Epithelial cell of esophagus (primary cell): ENCODE measurements around the gene CACNA2D4.

ENCODE experiments used
- DNase-seq: peaks from one replicate; pipeline ENCODE4 v3.0.0; 2010; ENCODE audit warnings: low read depth
- H3K4me3 ChIP-seq: 2 replicates; pipeline ENCODE4 v1.5.1; 2011; ENCODE audit warnings: mild to moderate bottlenecking, low read length, control low read depth
- CTCF ChIP-seq: IDR thresholded peaks from 2 replicates; pipeline ENCODE4 v1.5.1; 2011; ENCODE audit warnings: low read depth, mild to moderate bottlenecking, low read length, control low read depth, inconsistent platforms; ENCODE audit not compliant: insufficient read depth; ENCODE audit errors: missing control alignments

The CACNA2D4 gene

GRCh38 chr12:1842183-1842904, 76.1 kb downstream of the CACNA2D4 start:
- no peak for TF ChIP-seq CTCF
- DNase-seq: no peak
- no peak overlapping the region for H3K4me3 ChIP-seq

GRCh38 chr12:1841586-1842182, 76.8 kb downstream of the CACNA2D4 start:
- TF ChIP-seq CTCF: no peak
- no peak for DNase-seq
- no peak overlapping the region for H3K4me3 ChIP-seq

GRCh38 chr12:1840981-1841425, 77.4 kb downstream of the CACNA2D4 start:
- DNase-seq: no peak
- TF ChIP-seq CTCF: no peak
- H3K4me3 ChIP-seq: no peak overlapping the region

- TF ChIP-seq CTCF: no peak
- DNase-seq: no peak
- no peak overlapping the region for H3K4me3 ChIP-seq
These were observed 78.2 kb downstream of the CACNA2D4 start for GRCh38 chr12:1839956-1840951.

- no peak for DNase-seq
These were observed 79.0 kb downstream of the CACNA2D4 start for GRCh38 chr12:1839464-1839863.

GRCh38 chr12:1838994-1839365, 79.5 kb downstream of the CACNA2D4 start:
- H3K4me3 ChIP-seq: no peak overlapping the region
- no peak for TF ChIP-seq CTCF
- no peak for DNase-seq

More at GRCh38 chr12:1839464-1839863, 79.0 kb downstream of the CACNA2D4 start:
- H3K4me3 ChIP-seq: no peak overlapping the region
- TF ChIP-seq CTCF: no peak
